ENCODE measurements around the gene ATP6V0B.

DNA sequence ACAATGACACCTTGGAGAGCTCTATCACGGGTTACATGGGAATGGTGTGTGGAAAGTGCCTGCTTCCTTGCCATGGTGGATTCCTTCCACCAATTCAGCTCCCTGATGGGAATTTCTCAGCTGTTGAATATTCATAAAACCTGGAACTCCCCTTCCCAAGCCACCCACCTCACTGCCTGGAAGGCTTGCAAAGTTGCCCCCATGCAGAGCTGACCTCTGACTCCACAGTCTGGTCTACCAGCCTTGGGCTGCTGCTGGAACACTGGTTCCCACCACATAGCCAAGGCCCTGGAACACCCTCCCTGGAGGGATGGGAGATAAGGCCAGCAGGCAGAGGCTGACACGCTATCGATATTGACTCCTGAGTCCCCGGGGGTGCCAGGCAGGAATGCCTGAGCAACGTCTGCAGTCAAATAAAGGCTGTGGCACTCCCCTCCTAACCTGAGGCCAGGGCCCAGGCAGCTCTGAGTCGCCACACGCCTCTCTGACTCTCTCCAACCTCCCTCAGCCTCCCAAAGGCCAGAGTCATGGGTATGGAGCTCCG is 25.4 kb downstream of the ATP6V0B start:
- TF ChIP-seq, protein P1, sequence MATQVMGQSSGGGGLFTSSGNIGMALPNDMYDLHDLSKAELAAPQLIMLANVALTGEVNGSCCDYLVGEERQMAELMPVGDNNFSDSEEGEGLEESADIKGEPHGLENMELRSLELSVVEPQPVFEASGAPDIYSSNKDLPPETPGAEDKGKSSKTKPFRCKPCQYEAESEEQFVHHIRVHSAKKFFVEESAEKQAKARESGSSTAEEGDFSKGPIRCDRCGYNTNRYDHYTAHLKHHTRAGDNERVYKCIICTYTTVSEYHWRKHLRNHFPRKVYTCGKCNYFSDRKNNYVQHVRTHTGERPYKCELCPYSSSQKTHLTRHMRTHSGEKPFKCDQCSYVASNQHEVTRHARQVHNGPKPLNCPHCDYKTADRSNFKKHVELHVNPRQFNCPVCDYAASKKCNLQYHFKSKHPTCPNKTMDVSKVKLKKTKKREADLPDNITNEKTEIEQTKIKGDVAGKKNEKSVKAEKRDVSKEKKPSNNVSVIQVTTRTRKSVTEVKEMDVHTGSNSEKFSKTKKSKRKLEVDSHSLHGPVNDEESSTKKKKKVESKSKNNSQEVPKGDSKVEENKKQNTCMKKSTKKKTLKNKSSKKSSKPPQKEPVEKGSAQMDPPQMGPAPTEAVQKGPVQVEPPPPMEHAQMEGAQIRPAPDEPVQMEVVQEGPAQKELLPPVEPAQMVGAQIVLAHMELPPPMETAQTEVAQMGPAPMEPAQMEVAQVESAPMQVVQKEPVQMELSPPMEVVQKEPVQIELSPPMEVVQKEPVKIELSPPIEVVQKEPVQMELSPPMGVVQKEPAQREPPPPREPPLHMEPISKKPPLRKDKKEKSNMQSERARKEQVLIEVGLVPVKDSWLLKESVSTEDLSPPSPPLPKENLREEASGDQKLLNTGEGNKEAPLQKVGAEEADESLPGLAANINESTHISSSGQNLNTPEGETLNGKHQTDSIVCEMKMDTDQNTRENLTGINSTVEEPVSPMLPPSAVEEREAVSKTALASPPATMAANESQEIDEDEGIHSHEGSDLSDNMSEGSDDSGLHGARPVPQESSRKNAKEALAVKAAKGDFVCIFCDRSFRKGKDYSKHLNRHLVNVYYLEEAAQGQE (IDR thresholded peaks at IDR 0.05) = no peak
- TF ChIP-seq, protein P2, sequence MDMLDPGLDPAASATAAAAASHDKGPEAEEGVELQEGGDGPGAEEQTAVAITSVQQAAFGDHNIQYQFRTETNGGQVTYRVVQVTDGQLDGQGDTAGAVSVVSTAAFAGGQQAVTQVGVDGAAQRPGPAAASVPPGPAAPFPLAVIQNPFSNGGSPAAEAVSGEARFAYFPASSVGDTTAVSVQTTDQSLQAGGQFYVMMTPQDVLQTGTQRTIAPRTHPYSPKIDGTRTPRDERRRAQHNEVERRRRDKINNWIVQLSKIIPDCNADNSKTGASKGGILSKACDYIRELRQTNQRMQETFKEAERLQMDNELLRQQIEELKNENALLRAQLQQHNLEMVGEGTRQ (IDR thresholded peaks at IDR 0.05) = no peak

Data from A549 (cell line).